SK-N-SH treated with all-trans-retinoic acid at 6 μM for 48 hours (cell line): ENCODE measurements around the gene LHX5.

Experiments
- ATAC-seq: fragments of 200-7000 bp; cut with Tn5 transposase; 3 replicates; pipeline ENCODE4 v1.9.1; 2020; ENCODE audit warnings: mild to moderate bottlenecking, moderate library complexity
- BACH2 ChIP-seq: fragments of 250-450 bp; sonication (Bioruptor Pico); IDR thresholded peaks from 2 replicates; pipeline ENCODE4 v1.9.0; 2021; ENCODE audit warnings: mild to moderate bottlenecking, borderline replicate concordance
- CREB5 ChIP-seq: fragments of 250-450 bp; sonication (Bioruptor Pico); IDR thresholded peaks from 2 replicates; pipeline ENCODE4 v1.5.1; 2020; ENCODE audit warnings: low read depth, mild to moderate bottlenecking, moderate library complexity
- CSDC2 ChIP-seq: fragments of 250-450 bp; sonication (Bioruptor Pico); IDR thresholded peaks from 2 replicates; pipeline ENCODE4 v1.5.0; 2020; ENCODE audit warnings: mild to moderate bottlenecking, moderate library complexity
- CSRNP3 ChIP-seq: fragments of 250-450 bp; sonication (Bioruptor Pico); IDR thresholded peaks from 2 replicates; pipeline ENCODE4 v1.5.1; 2021; ENCODE audit warnings: mild to moderate bottlenecking, moderate library complexity
- GLIS3 ChIP-seq: fragments of 250-450 bp; sonication (Bioruptor Pico); IDR thresholded peaks from 2 replicates; pipeline ENCODE4 v1.5.0; 2020; ENCODE audit warnings: mild to moderate bottlenecking, moderate library complexity
- ISL1 ChIP-seq: fragments of 250-450 bp; sonication (Bioruptor Pico); IDR thresholded peaks from 2 replicates; pipeline ENCODE4 v2.1.2; 2022; ENCODE audit warnings: mild to moderate bottlenecking, moderate library complexity
- OSR1 ChIP-seq: fragments of 250-450 bp; sonication (Bioruptor Pico); IDR thresholded peaks from 2 replicates; pipeline ENCODE4 v1.8.0; 2022; ENCODE audit warnings: moderate library complexity, mild to moderate bottlenecking, inconsistent platforms
- PATZ1 ChIP-seq: fragments of 250-450 bp; sonication (Bioruptor Pico); IDR thresholded peaks from 2 replicates; pipeline ENCODE4 v1.8.0; 2020; ENCODE audit warnings: mild to moderate bottlenecking, moderate library complexity, borderline replicate concordance
- POU6F1 ChIP-seq: fragments of 250-450 bp; sonication (Bioruptor Pico); IDR thresholded peaks from 2 replicates; pipeline ENCODE4 v1.8.0; 2021; ENCODE audit warnings: low read depth, mild to moderate bottlenecking, moderate library complexity, borderline replicate concordance
- RARB ChIP-seq: fragments of 250-450 bp; sonication (Bioruptor Pico); IDR thresholded peaks from 2 replicates; pipeline ENCODE4 v1.8.0; 2021; ENCODE audit warnings: mild to moderate bottlenecking, moderate library complexity
- SNAI2 ChIP-seq: fragments of 250-450 bp; sonication (Bioruptor Pico); IDR thresholded peaks from 2 replicates; pipeline ENCODE4 v1.5.0; 2020; ENCODE audit warnings: mild to moderate bottlenecking, moderate library complexity
- TCF4 ChIP-seq: fragments of 250-450 bp; sonication (Bioruptor Pico); IDR thresholded peaks from 2 replicates; pipeline ENCODE4 v1.8.0; 2021; ENCODE audit warnings: mild to moderate bottlenecking, moderate library complexity, borderline replicate concordance
- TOX ChIP-seq: fragments of 250-450 bp; sonication (Bioruptor Pico); IDR thresholded peaks from 2 replicates; pipeline ENCODE4 v1.8.0; 2021; ENCODE audit warnings: mild to moderate bottlenecking, moderate library complexity, borderline replicate concordance
- TSHZ2 ChIP-seq: fragments of 250-450 bp; sonication (Bioruptor Pico); IDR thresholded peaks from 2 replicates; pipeline ENCODE4 v1.5.0; 2020; ENCODE audit warnings: mild to moderate bottlenecking, moderate library complexity
- ZC3H10 ChIP-seq: fragments of 250-450 bp; sonication (Bioruptor Pico); IDR thresholded peaks from 2 replicates; pipeline ENCODE4 v1.5.1; 2021; ENCODE audit warnings: mild to moderate bottlenecking, moderate library complexity
- ZFP3 ChIP-seq: fragments of 250-450 bp; sonication (Bioruptor Pico); IDR thresholded peaks from 2 replicates; pipeline ENCODE4 v1.5.0; 2020; ENCODE audit warnings: mild to moderate bottlenecking, moderate library complexity
- ZFP30 ChIP-seq: fragments of 450-650 bp; formaldehyde crosslinking; IDR thresholded peaks from 2 replicates; pipeline ENCODE4 v1.5.0; 2022; ENCODE audit warnings: mild to moderate bottlenecking, moderate library complexity
- ZNF565 ChIP-seq: fragments of 450-650 bp; formaldehyde crosslinking; conservative IDR thresholded peaks from 2 replicates; pipeline ENCODE4 v1.5.0; 2020; ENCODE audit warnings: low read depth, mild to moderate bottlenecking, moderate library complexity
- ZNF70 ChIP-seq: fragments of 450-650 bp; formaldehyde crosslinking; IDR thresholded peaks from 2 replicates; pipeline ENCODE4 v1.5.0; 2020; ENCODE audit warnings: mild to moderate bottlenecking, moderate library complexity
- ZNF8 ChIP-seq: fragments of 450-650 bp; formaldehyde crosslinking; IDR thresholded peaks from 2 replicates; pipeline ENCODE4 v1.5.0; 2020; ENCODE audit warnings: mild to moderate bottlenecking, moderate library complexity

Gene LHX5

GRCh38 chr12:113422886-113423669 lies 48.6 kb downstream of the LHX5 start:
- TF ChIP-seq ISL1 (CRISPR knock-in tag) (no peak), GLIS3 (CRISPR knock-in tag) (no peak), TCF4 (CRISPR knock-in tag) (no peak), OSR1 (CRISPR knock-in tag) (no peak), ZFP30 (no peak), CSDC2 (no peak), POU6F1 (CRISPR knock-in tag) (no peak), BACH2 (CRISPR knock-in tag) (no peak), RARB (CRISPR knock-in tag) (no peak), CSRNP3 (CRISPR knock-in tag) (no peak)
- TF ChIP-seq, all 23 proteins: peak for 0
- ATAC-seq, result no peak; the same call in 2 of the 3 replicates

- no peak for TF ChIP-seq PATZ1 (CRISPR knock-in tag)
- TF ChIP-seq ZFP30, result no peak
- TF ChIP-seq OSR1 (CRISPR knock-in tag), result no peak
- TF ChIP-seq ZNF8, result no peak
- TF ChIP-seq TCF4 (CRISPR knock-in tag), result no peak
- no peak for TF ChIP-seq ZNF565 (CRISPR knock-in tag)
- TF ChIP-seq ZFP3 (CRISPR knock-in tag), result peak; percentile 17; the same call in 1 of the 2 replicates
- no peak for TF ChIP-seq CREB5 (CRISPR knock-in tag)
- peak; percentile 31; the same call in 1 of the 2 replicates for TF ChIP-seq TSHZ2 (CRISPR knock-in tag)
- ATAC-seq, result peak; percentile 99
Measured at GRCh38 chr12:113422030-113422885, 49.4 kb downstream of the LHX5 start, which contains the start of gene SDSL. SDSL (plus strand) TSS chr12:113422380; CDS start chr12:113427983, 5,603 bp downstream.

- ATAC-seq, result no peak
- no peak for TF ChIP-seq CSDC2
- TF ChIP-seq TOX (CRISPR knock-in tag), result no peak
- TF ChIP-seq BACH2 (CRISPR knock-in tag), result no peak
- no peak for TF ChIP-seq CREB5 (CRISPR knock-in tag)
- TF ChIP-seq RARB (CRISPR knock-in tag), result no peak
- no peak for TF ChIP-seq SNAI2 (CRISPR knock-in tag)
- no peak for TF ChIP-seq POU6F1 (CRISPR knock-in tag)
- no peak for TF ChIP-seq ISL1 (CRISPR knock-in tag)
- TF ChIP-seq ZNF70 (CRISPR knock-in tag), result no peak
- TF ChIP-seq ZC3H10 (CRISPR knock-in tag), result no peak
- TF ChIP-seq GLIS3 (CRISPR knock-in tag), result no peak
- no peak for TF ChIP-seq TCF4 (CRISPR knock-in tag)
Measured at GRCh38 chr12:113420996-113421595, 50.6 kb downstream of the LHX5 start.
